H9 (cell line): ENCODE results near the gene DNAJC2. TPM values are rescaled to one million over a fixed set of nuclear protein-coding genes. Genes with fewer than 3 reads are reported as not detected.

Experiments used
- DNase-seq: peaks from one replicate; pipeline ENCODE4 v3.0.0-alpha.2; 2017
- H2AFZ ChIP-seq: one replicate; pipeline ENCODE4 v1.6.1; 2013; ENCODE audit warnings: mild to moderate bottlenecking, low read length, control low read depth, moderate library complexity
- H2AK5ac ChIP-seq: 2 replicates; pipeline ENCODE4 v1.6.1; 2013; ENCODE audit warnings: low read length, control low read depth, mixed read lengths; ENCODE audit not compliant: insufficient read length
- H2BK120ac ChIP-seq: one replicate; pipeline ENCODE4 v1.6.1; 2013; ENCODE audit warnings: low read depth, mild to moderate bottlenecking, low read length, control low read depth, inconsistent platforms; ENCODE audit not compliant: poor library complexity, severe bottlenecking
- H2BK12ac ChIP-seq: 2 replicates; pipeline ENCODE4 v1.6.1; 2013; ENCODE audit warnings: low read length, control low read depth, mixed read lengths, low read depth; ENCODE audit not compliant: insufficient read length
- H2BK15ac ChIP-seq: 2 replicates; pipeline ENCODE4 v1.6.1; 2013; ENCODE audit warnings: low read depth, low read length, control low read depth
- H2BK20ac ChIP-seq: one replicate; pipeline ENCODE4 v1.6.1; 2013; ENCODE audit warnings: low read depth, mild to moderate bottlenecking, low read length, control low read depth, inconsistent platforms; ENCODE audit not compliant: poor library complexity, severe bottlenecking
- H2BK5ac ChIP-seq: 2 replicates; pipeline ENCODE4 v1.6.1; 2013; ENCODE audit warnings: low read length, control low read depth, mixed read lengths; ENCODE audit not compliant: insufficient read length
- H3K14ac ChIP-seq: 2 replicates; pipeline ENCODE4 v1.6.1; 2013; ENCODE audit warnings: low read length, control low read depth; ENCODE audit not compliant: insufficient read depth
- H3K18ac ChIP-seq: 2 replicates; pipeline ENCODE4 v1.6.1; 2013; ENCODE audit warnings: low read depth, mild to moderate bottlenecking, mixed read lengths, low read length, control low read depth; ENCODE audit not compliant: insufficient read length
- H3K23ac ChIP-seq: 2 replicates; pipeline ENCODE4 v1.6.1; 2013; ENCODE audit warnings: low read length, control low read depth, mixed read lengths, low read depth; ENCODE audit not compliant: insufficient read length
- H3K23me2 ChIP-seq: 2 replicates; pipeline ENCODE4 v1.6.1; 2013; ENCODE audit warnings: low read depth, mild to moderate bottlenecking, mixed read lengths, low read length, control low read depth; ENCODE audit not compliant: insufficient read length, poor library complexity, severe bottlenecking
- H3K27ac ChIP-seq: 2 replicates; pipeline ENCODE4 v1.5.1; 2013; ENCODE audit warnings: low read length, control low read depth, mixed read lengths, low read depth; ENCODE audit not compliant: insufficient read length
- H3K27me3 ChIP-seq: 2 replicates; pipeline ENCODE4 v1.6.1; 2013; ENCODE audit warnings: low read length, control low read depth, inconsistent platforms; ENCODE audit not compliant: insufficient read depth
- H3K4ac ChIP-seq: 2 replicates; pipeline ENCODE4 v1.6.1; 2013; ENCODE audit warnings: low read depth, mild to moderate bottlenecking, control low read depth, inconsistent platforms, low read length, moderate library complexity
- H3K4me1 ChIP-seq: 2 replicates; pipeline ENCODE4 v1.6.1; 2013; ENCODE audit warnings: low read length, control low read depth, inconsistent platforms; ENCODE audit not compliant: insufficient read depth
- H3K4me2 ChIP-seq: 2 replicates; pipeline ENCODE4 v1.6.1; 2013; ENCODE audit warnings: low read length, control low read depth, mixed read lengths; ENCODE audit not compliant: insufficient read length, insufficient read depth
- H3K56ac ChIP-seq: 2 replicates; pipeline ENCODE4 v1.6.1; 2013; ENCODE audit warnings: low read depth, mild to moderate bottlenecking, mixed read lengths, low read length, control low read depth; ENCODE audit not compliant: insufficient read length
- H3K79me1 ChIP-seq: 2 replicates; pipeline ENCODE4 v1.6.1; 2013; ENCODE audit warnings: low read depth, mild to moderate bottlenecking, moderate library complexity, low read length, control low read depth, inconsistent platforms; ENCODE audit not compliant: insufficient read depth, poor library complexity, severe bottlenecking
- H3K79me2 ChIP-seq: 2 replicates; pipeline ENCODE4 v1.6.1; 2013; ENCODE audit warnings: low read length, control low read depth, inconsistent platforms; ENCODE audit not compliant: insufficient read depth
- H3K9ac ChIP-seq: 2 replicates; pipeline ENCODE4 v1.6.1; 2013; ENCODE audit warnings: low read length, control low read depth, mixed read lengths; ENCODE audit not compliant: insufficient read length; ENCODE audit errors: extremely low read depth
- H3K9me3 ChIP-seq: one replicate; pipeline ENCODE4 v1.6.1; 2013; ENCODE audit warnings: low read depth, low read length, inconsistent platforms; ENCODE audit not compliant: control insufficient read depth
- H3T11ph ChIP-seq: one replicate; pipeline ENCODE4 v1.6.1; 2013; ENCODE audit warnings: mild to moderate bottlenecking, low read length, control low read depth, inconsistent platforms
- H4K20me1 ChIP-seq: one replicate; pipeline ENCODE4 v1.6.1; 2013; ENCODE audit not compliant: control insufficient read depth, insufficient read length, insufficient read depth
- H4K5ac ChIP-seq: 2 replicates; pipeline ENCODE4 v1.6.1; 2013; ENCODE audit warnings: low read depth, mild to moderate bottlenecking, mixed read lengths, low read length, control low read depth; ENCODE audit not compliant: insufficient read length
- H4K8ac ChIP-seq: replicated peaks from 2 replicates; pipeline ENCODE4 v1.6.1; 2013; ENCODE audit warnings: low read length, control low read depth, mixed read lengths, low read depth; ENCODE audit not compliant: insufficient read length
- H4K91ac ChIP-seq: 2 replicates; pipeline ENCODE4 v1.6.1; 2013; ENCODE audit warnings: low read depth, mild to moderate bottlenecking, moderate library complexity, mixed read lengths, low read length, control low read depth; ENCODE audit not compliant: insufficient read length
- H3K27ac Mint-ChIP-seq, 3 experiments: 2 replicates in 2 of 3; 3 replicates in 1 of 3; pipeline ENCODE4 v1.8.0; 2020 to 2021; ENCODE audit warnings: mixed read lengths in 3 of 3, mild to moderate bottlenecking in 1 of 3, moderate library complexity in 1 of 3
- H3K27me3 Mint-ChIP-seq: 2 replicates; pipeline ENCODE4 v1.8.0; 2021; ENCODE audit warnings: low read depth, mild to moderate bottlenecking, moderate library complexity, mixed read lengths
- H3K36me3 Mint-ChIP-seq, 3 experiments: 2 replicates in 2 of 3; 3 replicates in 1 of 3; pipeline ENCODE4 v1.8.0; 2020 to 2021; ENCODE audit warnings: low read depth in 3 of 3, mixed read lengths in 3 of 3; ENCODE audit not compliant: insufficient read depth in 1 of 3
- H3K4me1 Mint-ChIP-seq, 2 experiments: 2 replicates each; pipeline ENCODE4 v1.8.0; 2020; ENCODE audit warnings: mixed read lengths in 2 of 2
- H3K4me3 Mint-ChIP-seq, 2 experiments: 2 replicates in 1 of 2; 3 replicates in 1 of 2; pipeline ENCODE4 v1.8.0; 2020 to 2021; ENCODE audit warnings: mild to moderate bottlenecking in 2 of 2, mixed read lengths in 2 of 2, moderate library complexity in 1 of 2
- H3K9me3 Mint-ChIP-seq, 2 experiments: 2 replicates in 1 of 2; 3 replicates in 1 of 2; pipeline ENCODE4 v1.8.0; 2020; ENCODE audit warnings: mild to moderate bottlenecking in 2 of 2, mixed read lengths in 2 of 2, moderate library complexity in 1 of 2
- CTCF ChIP-seq: fragments of 200-600 bp; sonication (generic); conservative IDR thresholded peaks from 3 replicates; pipeline ENCODE4 v1.8.0; 2021; ENCODE audit warnings: antibody characterized with exemption, mild to moderate bottlenecking
- WGBS: extraction: QIAGEN DNeasy Blood & Tissue Kit; methylation state at CpG from one replicate; pipeline ENCODE4 v1.1.7; 2013; ENCODE audit warnings: missing lambda C conversion rate, low lambda C conversion rate, mixed read lengths; ENCODE audit not compliant: insufficient read length; ENCODE audit errors: extremely low coverage; 5-methylcytosine and 5-hydroxymethylcytosine counted together
- total RNA-seq: library from RNA; stranded (reverse); gene quantifications from 2 replicates; pipeline ENCODE4 v1.2.1, GENCODE V29; 2021

The DNAJC2 gene
- total RNA-seq, 1 experiment from 2014 or later: 57.9 TPM

- H3K56ac ChIP-seq: no peak overlapping the region
- no peak overlapping the region for H2BK12ac ChIP-seq
- no peak overlapping the region for H3K27ac ChIP-seq
- H3K9me3 ChIP-seq: no peaks in the 10 kb centered on the region
- H3K79me1 ChIP-seq: peaks cover 3% of the 10 kb centered on the region
- Mint-ChIP-seq H3K9me3 (no peaks in the 10 kb centered on the region), H3K27me3 (no peaks in the 10 kb centered on the region), H3K36me3 (peaks cover 29 to 90% (median 82%) of the 10 kb centered on the region in 3 experiments; a peak in 6 of 7 replicates), H3K4me3 (no peak overlapping the region), H3K27ac (no peak overlapping the region), H3K4me1 (no peaks in the 10 kb centered on the region)
- H2BK120ac ChIP-seq: no peak overlapping the region
- no peaks in the 10 kb centered on the region for H3K27me3 ChIP-seq
- H2AK5ac ChIP-seq: no peak overlapping the region
- no peak for TF ChIP-seq CTCF
- DNase-seq: no peak
- no peak overlapping the region for H3K4me2 ChIP-seq
- no peak overlapping the region for H3K4ac ChIP-seq
- H4K20me1 ChIP-seq: no peaks in the 10 kb centered on the region
- no peak overlapping the region for H4K91ac ChIP-seq
- H3K79me2 ChIP-seq: no peaks in the 10 kb centered on the region
- no peak overlapping the region for H3T11ph ChIP-seq
- no peak overlapping the region for H4K8ac ChIP-seq
- H2AFZ ChIP-seq: no peak overlapping the region
- H3K9ac ChIP-seq: no peak overlapping the region
- no peak overlapping the region for H3K14ac ChIP-seq
- no peak overlapping the region for H2BK5ac ChIP-seq
- no CpG with 5 or more reads among the region's 3 CpGs for WGBS
- H4K5ac ChIP-seq: no peak overlapping the region
- no peaks in the 10 kb centered on the region for H3K23me2 ChIP-seq
- no peaks in the 10 kb centered on the region for H3K4me1 ChIP-seq
- no peak overlapping the region for H3K23ac ChIP-seq
- H2BK15ac ChIP-seq: no peak overlapping the region
- H2BK20ac ChIP-seq: no peak overlapping the region
- H3K18ac ChIP-seq: no peak overlapping the region
Measured at GRCh38 chr7:103307503-103308231, 36.9 kb downstream of the DNAJC2 start.
